Left renal cortex interstitium (tissue), 4 donors: Measurements from ENCODE around the gene BDKRB2. TPM values are rescaled to one million over a fixed set of nuclear protein-coding genes. Genes with fewer than 3 reads are reported as not detected.
A peak's percentile ranks its signal among the peaks of the same experiment; 100 is the strongest.

Source experiments
- DNase-seq, 4 donors: peaks; one replicate each; pipeline ENCODE4 v3.0.0-alpha.2; 2013; ENCODE audit warnings: low read depth in 4 of 4, low spot score in 2 of 4, missing footprints in 1 of 4
- polyA plus RNA-seq, 4 donors: library from polyadenylated mRNA; unstranded; fragments of 120-200 nt; gene quantifications; one replicate each; pipeline ENCODE4 v1.2.1, GENCODE V29; 2013; ENCODE audit not compliant: insufficient read length in 4 of 4

Gene BDKRB2
- polyA plus RNA-seq, 4 donors: 2.8 to 5.4 (median 3.2) TPM

- DNase-seq: no peak
These were observed 62.7 kb downstream of the BDKRB2 start for GRCh38 chr14:96267336-96267735.

- DNase-seq: no peak
These were observed 63.3 kb downstream of the BDKRB2 start for GRCh38 chr14:96267916-96268315.

- no peak for DNase-seq
These were observed 64.1 kb downstream of the BDKRB2 start for GRCh38 chr14:96268431-96269358.

- DNase-seq: no peak
These were observed 64.7 kb downstream of the BDKRB2 start for GRCh38 chr14:96269359-96269710.

GRCh38 chr14:96270565-96271420 lies 66.2 kb downstream of the BDKRB2 start:
- DNase-seq: no peak

GRCh38 chr14:96271421-96271762 lies 66.8 kb downstream of the BDKRB2 start:
- no peak for DNase-seq

GRCh38 chr14:96272777-96273473 lies 68.3 kb downstream of the BDKRB2 start:
- DNase-seq: no peak

- no peak for DNase-seq
These were observed 69.0 kb downstream of the BDKRB2 start for GRCh38 chr14:96273629-96274028.

GRCh38 chr14:96274122-96274521 lies 69.5 kb downstream of the BDKRB2 start:
- no peak for DNase-seq

- no peak for DNase-seq
These were observed 69.9 kb downstream of the BDKRB2 start for GRCh38 chr14:96274543-96274942.

GRCh38 chr14:96275177-96276112 lies 70.8 kb downstream of the BDKRB2 start:
- peak in 1 of 4 donors; percentile 47 for DNase-seq

GRCh38 chr14:96277890-96278289 lies 73.3 kb downstream of the BDKRB2 start:
- DNase-seq: no peak

- no peak for DNase-seq
These were observed 74.9 kb downstream of the BDKRB2 start for GRCh38 chr14:96279564-96279963.

- DNase-seq: no peak
These were observed 75.5 kb downstream of the BDKRB2 start for GRCh38 chr14:96280104-96280503.

- no peak for DNase-seq
These were observed 76.8 kb downstream of the BDKRB2 start for GRCh38 chr14:96281486-96281885.

GRCh38 chr14:96284008-96284407 lies 79.4 kb downstream of the BDKRB2 start:
- no peak for DNase-seq

GRCh38 chr14:96284430-96284829 lies 79.8 kb downstream of the BDKRB2 start:
- DNase-seq: no peak

GRCh38 chr14:96285667-96286066 lies 81.0 kb downstream of the BDKRB2 start:
- DNase-seq: no peak

- DNase-seq: no peak
These were observed 81.6 kb downstream of the BDKRB2 start for GRCh38 chr14:96286251-96286650.

GRCh38 chr14:96287856-96288255 lies 83.2 kb downstream of the BDKRB2 start:
- DNase-seq: no peak
